Kasumi-1 (cell line): Measurements from ENCODE around the gene MSL2.
A peak's percentile ranks its signal among the peaks of the same experiment; 100 is the strongest.
"Not testable (repeated sequence)": the region's sequence is repeated elsewhere in the genome, so short reads cannot be mapped to it uniquely, and the experiment has no call there.

ENCODE experiments used
- DNase-seq, 2 experiments: peaks; one replicate each; lab custom pipeline; 2025; lab: John Stamatoyannopoulos, UW

Gene MSL2

GRCh38 chr3:136192195-136192594, 3.9 kb downstream of the MSL2 start:
- not testable (repeated sequence) for DNase-seq

- no peak for DNase-seq
Measured at GRCh38 chr3:136189859-136190617, 6.1 kb downstream of the MSL2 start.

- DNase-seq, result no peak
Measured at GRCh38 chr3:136189043-136189442, 7.1 kb downstream of the MSL2 start.

- no peak for DNase-seq
Measured at GRCh38 chr3:136187868-136188267, 8.3 kb downstream of the MSL2 start.

GRCh38 chr3:136186846-136187245, 9.3 kb downstream of the MSL2 start:
- DNase-seq, result no peak

DNA sequence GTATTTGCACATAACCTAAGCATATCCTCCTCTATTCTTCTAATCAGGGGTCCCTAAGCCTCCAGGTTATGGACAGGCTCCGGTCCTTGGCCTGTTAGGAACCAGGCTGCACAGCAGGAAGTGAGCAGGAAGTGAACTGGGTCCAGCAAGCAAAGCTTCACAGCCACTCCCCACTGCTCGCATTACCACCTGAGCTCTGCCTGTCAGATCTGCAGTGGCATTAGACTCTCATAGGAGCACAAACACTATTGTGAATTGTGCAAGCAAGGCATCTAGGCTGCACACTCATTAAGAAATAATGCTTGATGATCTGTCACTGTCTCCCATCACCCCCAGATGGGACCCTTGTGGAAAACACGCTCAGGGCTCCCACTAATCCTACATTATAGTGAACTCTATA, 9.8 kb downstream of the MSL2 start:
- no peak for DNase-seq

GRCh38 chr3:136184703-136185102, 11.4 kb downstream of the MSL2 start:
- no peak for DNase-seq

- no peak for DNase-seq
Measured at GRCh38 chr3:136181741-136182140, 14.4 kb downstream of the MSL2 start.

DNA sequence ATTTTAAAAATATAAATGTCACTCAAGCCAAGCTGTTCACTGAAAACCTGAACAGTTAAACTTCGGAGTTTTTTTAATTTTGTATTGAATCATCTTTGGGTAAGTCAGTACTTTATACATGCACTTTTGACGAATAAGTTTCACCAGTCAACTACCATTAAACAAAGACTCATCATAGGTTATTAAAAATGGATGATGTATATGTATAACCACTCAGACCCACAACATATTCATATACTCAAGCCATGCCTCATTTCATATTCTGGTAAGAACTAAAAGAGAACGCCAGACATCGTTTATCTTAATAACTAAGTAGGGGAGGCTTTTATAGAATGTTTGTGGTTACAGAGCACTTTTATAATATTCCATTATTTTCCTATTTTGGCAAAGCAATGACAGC, 18.3 kb downstream of the MSL2 start:
- DNase-seq, result no peak

GRCh38 chr3:136173939-136174490, 22.1 kb downstream of the MSL2 start:
- DNase-seq, result no peak

DNA sequence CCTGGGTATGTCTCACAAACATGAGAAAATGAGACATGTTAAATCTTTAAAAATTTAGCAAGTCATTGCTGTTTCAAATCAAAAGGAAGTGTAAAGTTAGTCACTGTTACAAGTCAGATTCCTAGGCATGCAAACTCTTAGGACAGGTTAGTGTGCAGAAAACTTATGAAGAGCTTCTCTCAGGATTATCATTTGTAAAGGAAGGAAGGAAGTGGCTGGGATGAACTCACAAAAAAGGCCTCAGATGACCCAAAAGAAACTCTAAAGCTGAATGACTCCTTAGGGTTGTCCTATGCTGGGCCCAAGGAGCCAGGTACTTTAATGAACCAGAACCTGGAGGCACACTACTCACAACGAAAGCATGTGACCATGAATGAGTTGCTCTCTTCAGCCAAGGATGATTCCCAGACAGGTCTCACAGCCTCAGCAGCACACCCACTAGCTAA, 25.0 kb downstream of the MSL2 start:
- DNase-seq, result no peak

GRCh38 chr3:136168236-136168635, 27.9 kb downstream of the MSL2 start:
- DNase-seq, result not testable (repeated sequence)

DNA sequence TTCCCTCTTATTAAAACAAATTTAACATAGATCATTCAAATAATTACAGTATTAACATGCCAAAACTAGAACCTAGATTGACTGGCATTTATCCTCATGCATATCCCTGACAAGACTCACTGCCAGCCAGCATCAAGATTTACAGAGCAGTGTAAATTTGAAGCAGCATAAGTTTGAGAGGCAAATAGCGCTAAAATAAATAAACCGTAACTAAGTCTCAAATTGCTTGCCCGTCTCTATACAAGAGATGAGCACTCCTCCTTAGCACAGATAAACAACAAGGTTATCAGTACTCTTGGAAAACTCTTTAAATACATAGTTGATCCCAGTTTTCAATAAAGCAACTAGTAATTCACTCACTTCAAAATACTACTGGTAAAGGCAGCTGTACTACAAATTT, 29.6 kb downstream of the MSL2 start:
- no peak for DNase-seq

DNA sequence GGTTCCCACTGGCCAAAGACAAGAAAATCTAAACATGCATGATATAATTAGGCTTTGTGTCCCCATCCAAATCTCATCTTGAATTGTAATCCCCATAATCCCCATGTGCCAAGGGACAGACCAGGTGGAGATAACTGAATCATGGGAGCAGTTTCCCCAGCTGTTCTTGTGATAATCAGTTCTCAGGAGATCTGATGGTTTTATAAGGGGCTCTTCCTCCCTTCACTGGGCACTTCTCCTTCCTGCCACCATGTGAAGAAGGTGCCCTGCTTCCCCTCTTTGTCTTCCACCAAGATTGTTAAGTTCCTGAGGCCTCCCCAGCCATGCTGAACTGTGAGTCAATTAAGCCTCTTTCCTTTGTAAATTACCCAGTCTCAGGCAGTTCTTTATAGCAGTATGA, 32.5 kb downstream of the MSL2 start:
- peak; percentile 29 to 36 for DNase-seq

- no peak for DNase-seq
Measured at GRCh38 chr3:136162322-136162721, 33.8 kb downstream of the MSL2 start.

DNA sequence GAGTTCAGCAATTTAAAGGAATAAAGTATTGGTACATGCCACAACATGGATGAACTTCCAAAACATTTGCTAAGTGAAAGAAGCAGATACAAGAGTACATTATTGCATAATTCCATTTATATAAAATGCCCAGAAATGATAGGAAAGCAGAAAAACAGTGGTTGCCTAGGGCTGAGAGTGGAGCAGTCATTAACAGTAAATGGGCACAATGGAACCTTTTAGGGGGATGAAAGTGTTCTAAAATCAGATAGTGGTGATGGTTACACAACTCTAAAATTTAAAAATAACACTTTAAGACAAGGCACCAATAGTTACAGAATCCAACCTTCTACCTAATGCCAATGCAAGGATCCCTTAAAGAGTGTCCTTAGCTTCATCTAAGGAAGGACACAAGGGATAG, 34.6 kb downstream of the MSL2 start:
- DNase-seq, result no peak

- no peak for DNase-seq
Measured at GRCh38 chr3:136152963-136153362, 43.2 kb downstream of the MSL2 start.

DNA sequence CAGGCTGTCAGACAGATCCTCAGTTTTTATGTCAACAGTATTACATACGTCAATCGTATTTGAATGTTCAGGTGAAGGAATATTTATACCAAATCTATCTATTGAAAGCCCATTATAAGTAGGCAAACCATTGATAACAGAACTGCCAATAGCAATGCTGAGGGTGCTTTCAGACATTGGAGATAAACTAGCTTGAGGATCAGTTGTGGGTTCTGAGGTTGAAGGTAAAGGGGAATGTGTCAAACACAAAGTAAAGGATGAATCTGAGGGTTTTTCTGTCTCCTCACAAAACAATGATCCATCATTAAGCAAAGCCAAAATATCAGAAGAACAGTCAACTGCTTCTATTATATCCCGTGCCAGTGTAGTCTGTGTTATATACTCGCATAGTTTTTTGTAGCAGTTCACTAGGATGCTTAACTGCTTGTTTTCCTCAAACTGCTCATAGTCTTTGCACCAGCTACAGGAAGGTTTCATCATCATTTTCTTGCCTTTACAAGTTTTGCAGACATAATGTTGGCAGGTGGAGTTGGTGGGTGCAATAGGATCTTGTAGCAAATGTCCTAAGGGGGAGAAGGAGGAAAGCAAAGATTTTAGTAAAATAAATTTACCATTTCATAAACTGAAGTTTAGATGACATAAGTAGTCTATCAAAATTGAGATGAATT, 43.8 kb downstream of the MSL2 start:
- DNase-seq, result no peak

GRCh38 chr3:136151219-136151618, 44.9 kb downstream of the MSL2 start:
- DNase-seq, result no peak

GRCh38 chr3:136149667-136150066, 46.5 kb downstream of the MSL2 start:
- no peak for DNase-seq

- no peak for DNase-seq
Measured at GRCh38 chr3:136146981-136147729, 49.0 kb downstream of the MSL2 start.

DNA sequence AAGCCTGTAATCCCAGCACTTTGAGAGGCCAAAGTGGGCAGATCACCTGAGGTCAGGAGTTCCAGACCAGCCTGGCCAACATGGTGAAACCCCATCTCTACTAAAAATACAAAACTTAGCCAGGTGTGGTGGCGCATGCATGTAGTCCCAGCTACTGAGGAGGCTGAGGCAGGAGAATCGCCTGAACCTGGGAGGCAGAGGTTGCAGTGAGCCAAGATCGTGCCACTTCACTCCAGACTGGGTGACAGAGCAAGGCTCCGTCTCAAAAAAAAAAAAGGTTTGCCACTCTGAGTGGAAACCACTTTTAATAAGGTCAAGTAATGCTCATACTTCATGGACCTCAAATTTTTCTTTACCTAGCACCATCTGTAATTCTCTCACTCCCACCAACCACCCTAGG, 51.7 kb downstream of the MSL2 start:
- not testable (repeated sequence) for DNase-seq

DNA sequence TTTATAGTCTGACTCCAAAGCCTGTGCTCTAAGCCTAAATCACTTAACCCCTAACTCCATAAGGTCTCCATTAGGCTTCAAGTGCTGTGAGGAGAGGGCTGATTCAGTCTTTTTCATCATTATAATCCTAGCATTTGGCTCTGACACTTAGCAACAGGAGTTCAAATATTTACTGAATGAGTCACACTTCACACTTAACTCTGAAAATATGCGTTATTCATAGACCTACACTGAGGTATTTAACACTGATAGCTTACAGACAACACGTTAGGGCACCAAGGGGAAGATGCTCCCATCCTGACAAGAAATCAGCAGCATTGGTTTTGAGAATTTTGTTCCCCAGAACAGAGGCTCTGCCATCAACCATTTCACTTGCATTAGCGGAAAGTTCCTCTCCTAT, 53.5 kb downstream of the MSL2 start:
- no peak for DNase-seq
